Measurements from ENCODE around the gene ICAM1.
A peak's percentile ranks its signal among the peaks of the same experiment; 100 is the strongest.

The ICAM1 gene

GRCh38 chr19:10325732-10326131 is 54.8 kb downstream of the ICAM1 start:
- in situ Hi-C loops (cut with MboI; ENCODE audit: low pct_unique_long_range_greater_than_20kb, low sequenced_read_pairs, unreplicated experiment): no loop called here
- TF ChIP-seq, protein P1, sequence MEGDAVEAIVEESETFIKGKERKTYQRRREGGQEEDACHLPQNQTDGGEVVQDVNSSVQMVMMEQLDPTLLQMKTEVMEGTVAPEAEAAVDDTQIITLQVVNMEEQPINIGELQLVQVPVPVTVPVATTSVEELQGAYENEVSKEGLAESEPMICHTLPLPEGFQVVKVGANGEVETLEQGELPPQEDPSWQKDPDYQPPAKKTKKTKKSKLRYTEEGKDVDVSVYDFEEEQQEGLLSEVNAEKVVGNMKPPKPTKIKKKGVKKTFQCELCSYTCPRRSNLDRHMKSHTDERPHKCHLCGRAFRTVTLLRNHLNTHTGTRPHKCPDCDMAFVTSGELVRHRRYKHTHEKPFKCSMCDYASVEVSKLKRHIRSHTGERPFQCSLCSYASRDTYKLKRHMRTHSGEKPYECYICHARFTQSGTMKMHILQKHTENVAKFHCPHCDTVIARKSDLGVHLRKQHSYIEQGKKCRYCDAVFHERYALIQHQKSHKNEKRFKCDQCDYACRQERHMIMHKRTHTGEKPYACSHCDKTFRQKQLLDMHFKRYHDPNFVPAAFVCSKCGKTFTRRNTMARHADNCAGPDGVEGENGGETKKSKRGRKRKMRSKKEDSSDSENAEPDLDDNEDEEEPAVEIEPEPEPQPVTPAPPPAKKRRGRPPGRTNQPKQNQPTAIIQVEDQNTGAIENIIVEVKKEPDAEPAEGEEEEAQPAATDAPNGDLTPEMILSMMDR (IDR thresholded peaks at IDR 0.05; ENCODE audit: extremely low read depth, insufficient read depth, missing control alignments): no peak
- DNase-seq (ENCODE audit: low spot score): no peak

DNA sequence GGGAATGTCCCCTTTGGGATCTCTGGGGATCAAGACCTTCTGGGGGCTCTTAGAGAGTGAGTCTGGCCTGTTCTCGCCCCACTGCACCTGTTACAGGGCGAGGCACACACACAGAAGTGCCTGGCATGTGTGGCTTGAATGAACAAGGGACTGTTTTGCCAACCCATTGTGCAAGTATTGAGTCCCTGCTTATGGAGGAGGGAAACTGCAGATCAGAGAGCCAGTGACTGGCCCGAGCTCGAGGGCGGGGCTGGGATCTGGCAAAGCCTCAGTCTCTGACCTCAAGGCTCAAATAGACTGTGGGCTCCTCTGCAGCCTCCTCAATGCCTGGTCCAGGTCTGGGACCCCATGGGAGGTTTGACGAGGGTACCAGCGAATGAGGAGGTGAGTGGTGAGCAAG is 56.9 kb downstream of the ICAM1 start:
- DNase-seq (ENCODE audit: low spot score): no peak
- in situ Hi-C loops (cut with MboI; ENCODE audit: low pct_unique_long_range_greater_than_20kb, low sequenced_read_pairs, unreplicated experiment): no loop called here
- TF ChIP-seq, protein P1 (IDR thresholded peaks at IDR 0.05; ENCODE audit: extremely low read depth, insufficient read depth, missing control alignments): no peak

GRCh38 chr19:10328558-10329429 is 57.9 kb downstream of the ICAM1 start:
- in situ Hi-C loops (cut with MboI; ENCODE audit: low pct_unique_long_range_greater_than_20kb, low sequenced_read_pairs, unreplicated experiment): no loop called here
- DNase-seq (ENCODE audit: low spot score): no peak
- TF ChIP-seq, protein P1 (IDR thresholded peaks at IDR 0.05; ENCODE audit: extremely low read depth, insufficient read depth, missing control alignments): no peak

GRCh38 chr19:10329555-10329954 is 58.6 kb downstream of the ICAM1 start:
- TF ChIP-seq, protein P1 (IDR thresholded peaks at IDR 0.05; ENCODE audit: extremely low read depth, insufficient read depth, missing control alignments): no peak
- in situ Hi-C loops (cut with MboI; ENCODE audit: low pct_unique_long_range_greater_than_20kb, low sequenced_read_pairs, unreplicated experiment): no loop called here
- no peak for DNase-seq (ENCODE audit: low spot score)

DNA sequence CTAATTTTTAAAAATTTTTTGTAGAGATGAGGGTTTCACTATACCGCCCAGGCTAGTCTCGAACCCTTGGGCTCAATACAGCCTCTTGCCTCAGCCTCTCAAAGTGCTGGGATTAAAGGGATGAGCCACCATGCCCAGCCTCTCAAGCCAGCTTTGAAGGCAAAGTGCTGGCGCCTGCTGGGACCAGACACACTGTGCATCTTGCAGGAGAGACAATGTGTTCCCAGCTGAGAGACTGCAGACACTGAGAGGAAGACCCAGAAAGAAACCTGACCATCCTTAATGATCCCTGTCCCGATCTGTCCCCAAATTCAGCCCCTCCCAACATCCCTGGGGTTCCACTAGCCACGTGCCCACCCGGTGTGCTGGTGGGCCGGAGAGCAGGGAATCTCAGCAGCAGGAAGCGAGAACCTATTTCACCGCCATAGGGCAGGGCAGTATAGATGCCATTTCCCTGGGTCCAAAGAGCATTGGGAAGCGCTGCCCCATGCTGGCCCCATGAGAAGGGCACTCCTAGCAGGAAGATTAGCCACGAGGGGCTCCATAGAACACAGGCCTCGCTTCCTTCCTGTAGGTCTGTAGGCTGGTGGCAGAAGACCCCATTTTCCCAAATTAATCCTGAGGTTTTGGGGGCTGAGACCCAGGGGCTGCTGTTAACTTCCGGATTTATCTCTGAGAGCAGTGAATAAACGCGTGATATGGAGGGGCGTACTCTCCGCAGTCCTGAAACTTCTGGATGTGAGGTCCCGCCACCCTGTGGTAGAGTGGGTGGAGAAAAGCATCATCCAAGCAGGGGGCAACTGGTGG is 61.4 kb downstream of the ICAM1 start:
- DNase-seq (ENCODE audit: low spot score): no peak
- in situ Hi-C loops (cut with MboI; ENCODE audit: low pct_unique_long_range_greater_than_20kb, low sequenced_read_pairs, unreplicated experiment): no loop called here
- TF ChIP-seq, protein P1 (IDR thresholded peaks at IDR 0.05; ENCODE audit: extremely low read depth, insufficient read depth, missing control alignments): no peak

DNA sequence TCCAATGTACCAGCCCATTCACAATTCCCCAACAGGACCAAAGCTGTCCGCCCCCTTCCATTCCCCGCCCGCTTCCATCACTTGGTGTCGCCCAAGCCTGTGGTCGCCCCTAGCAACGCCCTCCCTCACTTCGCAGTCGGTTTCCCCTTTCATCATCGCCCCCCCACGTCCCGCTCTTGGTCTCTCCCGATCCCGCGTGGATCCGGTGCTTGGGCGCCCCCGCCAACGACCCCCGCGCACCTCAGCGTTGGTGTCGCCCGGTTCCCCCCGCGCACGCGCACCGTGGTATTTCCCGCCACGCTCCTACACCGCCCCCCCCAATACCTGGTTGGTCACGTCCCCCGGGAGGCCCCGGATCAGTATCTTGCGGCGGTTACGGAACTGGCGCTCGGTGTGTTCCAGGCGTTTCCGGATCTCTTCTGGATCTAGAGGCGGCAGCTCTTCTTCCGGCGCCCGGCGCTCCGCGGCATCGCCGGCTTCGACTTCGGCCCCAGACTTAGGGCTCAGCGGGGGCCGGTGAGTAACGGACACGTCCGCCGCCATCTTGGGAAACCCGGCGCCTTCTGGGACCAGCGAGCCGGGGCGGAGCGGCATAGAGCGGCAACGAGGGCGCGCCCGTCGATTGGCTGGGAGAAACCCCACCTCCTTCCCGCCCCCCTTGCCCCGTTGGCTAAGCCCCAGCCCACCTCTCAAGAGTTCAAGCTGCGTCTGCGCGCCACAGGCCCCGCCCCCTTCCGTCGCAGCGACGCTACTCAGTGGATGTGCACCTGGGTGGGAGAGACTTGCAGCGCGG is 62.2 kb downstream of the ICAM1 start, which contains the start of gene RAVER1:
Gene RAVER1 (minus strand): TSS at position 565 of the 793 bp plus-strand sequence. CDS start 22 bp downstream, at position 543.
- peak; percentile 99 for DNase-seq (ENCODE audit: low spot score)
- TF ChIP-seq, protein P1 (IDR thresholded peaks at IDR 0.05; ENCODE audit: extremely low read depth, insufficient read depth, missing control alignments): no peak
- in situ Hi-C loops (cut with MboI; ENCODE audit: low pct_unique_long_range_greater_than_20kb, low sequenced_read_pairs, unreplicated experiment): no loop called here

Data from GM13977 (cell line).